Measurements from ENCODE around the gene HDAC3.

DNA sequence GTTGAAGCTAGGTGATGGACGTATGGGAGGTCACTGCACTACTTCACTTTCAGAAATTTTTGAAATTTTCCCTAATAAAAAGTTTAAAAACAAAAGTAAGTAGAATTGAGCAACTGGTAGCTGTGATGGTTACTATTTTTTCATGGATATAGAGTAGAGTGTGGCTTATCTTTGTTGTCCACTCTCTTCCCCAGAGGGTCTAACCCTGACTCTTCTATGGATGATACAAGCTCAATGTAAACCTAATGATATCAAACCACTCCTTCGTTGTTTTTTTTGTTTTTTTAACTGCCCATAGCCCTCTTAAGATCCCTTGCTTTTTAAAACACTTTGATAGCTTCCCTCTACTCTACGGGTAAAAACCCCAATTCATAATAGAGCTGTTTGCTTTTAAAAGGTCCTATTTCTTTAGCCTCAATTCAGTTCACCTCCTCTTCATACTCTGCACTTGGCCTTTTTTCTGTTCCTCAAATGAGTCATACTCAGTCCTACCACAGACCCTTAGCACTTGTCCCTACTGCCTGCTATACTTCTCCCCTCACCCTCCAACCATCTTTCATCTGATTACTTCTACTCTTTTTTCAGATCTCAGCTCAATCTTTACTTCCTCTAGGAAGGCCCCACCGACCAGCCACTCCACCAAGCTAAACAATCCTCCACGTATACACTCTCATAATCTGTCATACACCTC, 2.6 kb downstream of the HDAC3 start:
- TF ChIP-seq POLR2A (IDR thresholded peaks at IDR 0.05), result no peak
- no peak for TF ChIP-seq CTCF (IDR thresholded peaks at IDR 0.05)

All from vagina (tissue), 2 donors.